GM12873 (cell line): ENCODE results near the gene RCAN1.

Experiments used
- CTCF ChIP-seq: IDR thresholded peaks from 2 replicates; pipeline ENCODE4 v1.5.1; 2012; ENCODE audit warnings: low read depth, mild to moderate bottlenecking, moderate library complexity, low read length, control low read depth; ENCODE audit not compliant: insufficient read depth; ENCODE audit errors: missing control alignments

The RCAN1 gene

DNA sequence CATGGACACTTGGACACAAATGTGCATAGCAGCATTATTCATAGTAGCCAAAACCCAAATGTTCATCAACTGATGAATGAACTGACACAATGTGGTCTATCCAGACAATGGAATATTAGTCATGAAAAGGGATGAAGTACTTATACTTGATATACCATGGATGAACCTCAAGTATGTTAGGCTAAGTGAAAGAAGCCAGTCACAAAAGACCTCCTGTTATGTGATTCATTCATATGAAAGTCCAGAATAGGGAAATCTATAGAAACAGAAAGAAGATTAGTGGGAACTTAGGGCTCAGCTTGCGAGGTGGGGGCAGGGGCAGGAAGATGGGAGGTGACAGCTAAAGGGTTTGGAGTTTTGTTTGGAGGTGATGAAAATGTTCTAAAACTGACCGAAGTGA lies 110.3 kb downstream of the RCAN1 start:
- TF ChIP-seq CTCF, result no peak

- no peak for TF ChIP-seq CTCF
These were observed 112.3 kb downstream of the RCAN1 start for GRCh38 chr21:34502480-34503106.

GRCh38 chr21:34501716-34502115 lies 113.2 kb downstream of the RCAN1 start:
- no peak for TF ChIP-seq CTCF

DNA sequence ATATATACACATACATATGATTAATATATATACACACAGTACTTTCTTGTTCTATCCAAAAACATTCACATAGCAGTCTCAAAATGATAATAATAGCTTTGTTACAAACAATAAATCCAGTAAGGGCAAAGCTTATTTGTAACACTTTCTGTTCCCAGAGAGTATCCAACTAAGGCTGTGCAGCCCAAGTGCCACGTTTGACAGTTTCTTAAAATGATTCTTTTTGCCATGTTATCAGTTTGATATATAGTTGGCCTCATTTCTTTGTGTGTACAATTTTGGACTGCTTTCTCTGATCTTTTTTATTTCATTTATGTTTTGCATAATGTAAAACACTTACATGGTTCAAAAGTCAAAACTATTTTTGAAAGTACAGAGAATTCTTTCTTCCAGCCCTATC lies 114.7 kb downstream of the RCAN1 start:
- no peak for TF ChIP-seq CTCF

- no peak for TF ChIP-seq CTCF
These were observed 115.8 kb downstream of the RCAN1 start for GRCh38 chr21:34499116-34499515.

DNA sequence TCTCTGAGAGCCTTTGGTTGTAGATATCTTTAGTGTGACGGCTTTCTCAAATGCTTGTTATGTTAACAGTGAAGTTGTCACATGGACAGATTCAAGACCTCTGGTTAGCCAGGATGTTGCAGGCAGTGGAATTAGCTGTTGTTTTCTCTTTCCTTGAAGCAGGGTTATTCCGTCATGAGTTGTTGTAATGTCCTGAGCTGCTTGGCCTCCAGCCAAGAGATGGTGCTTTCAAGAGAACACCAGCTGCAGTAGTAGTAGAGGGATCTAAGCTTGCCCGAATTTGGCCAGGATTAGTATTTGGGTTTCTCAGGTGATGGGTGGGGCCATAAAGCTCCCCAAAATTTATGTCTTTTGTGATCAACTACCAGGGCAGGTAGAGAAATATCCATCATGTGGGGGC lies 116.3 kb downstream of the RCAN1 start:
- no peak for TF ChIP-seq CTCF
